HepG2 (cell line): ENCODE data around the gene UCN3. TPM values are rescaled to one million over a fixed set of nuclear protein-coding genes. Genes with fewer than 3 reads are reported as not detected.

Experiments used
- ATAC-seq: fragments of 200-7000 bp; cut with Tn5 transposase; 3 replicates; pipeline ENCODE4 v1.9.1; 2020; ENCODE audit warnings: mild to moderate bottlenecking, moderate library complexity
- BruUV-seq: library from RNA; stranded (reverse); fragments of 400-500 nt; replicated peaks from 2 replicates; lab custom pipeline; 2021; lab: Mats Ljungman, UMichigan
- CTCF ChIA-PET: fragments of 300-600 bp; formaldehyde crosslinking; extraction: SDS; loops from one replicate; lab custom pipeline; 2021; ENCODE audit warnings: low total read pairs, inconsistent platforms, low intra/inter-chr PET ratio; lab: Yijun Ruan, JAX
- POLR2A ChIA-PET: fragments of 350-600 bp; sonication (Branson Sonifier 250); formaldehyde crosslinking; loops from one replicate; lab custom pipeline; 2020; ENCODE audit warnings: antibody characterized with exemption, inconsistent platforms; lab: Yijun Ruan, JAX
- DNase-seq: peaks from one replicate; pipeline ENCODE4 v3.0.0-alpha.2; 2015; ENCODE audit warnings: low spot score
- FAIRE-seq: peaks from 3 replicates; lab custom pipeline; 2011; peaks lifted over from hg19 to GRCh38; lab: Jason Lieb, UNC
- H2AFZ ChIP-seq: one replicate; pipeline ENCODE4 v1.6.1; 2011; ENCODE audit warnings: low read length, inconsistent platforms
- H3K27ac ChIP-seq: fragments of 300-600 bp; 3 replicates; pipeline ENCODE4 v1.8.0; 2011; ENCODE audit warnings: mixed run types, mild to moderate bottlenecking, mixed read lengths, low read length, inconsistent platforms; ENCODE audit not compliant: insufficient read depth; ENCODE audit errors: extremely low read length
- H3K27me3 ChIP-seq, 2 experiments: fragments of 200-600 bp in 1 of 2; 2 replicates in 1 of 2; 3 replicates in 1 of 2; pipeline versions ENCODE4 v1.6.0 to v1.8.0; 2011; ENCODE audit warnings: low read length in 2 of 2, mild to moderate bottlenecking in 2 of 2, moderate library complexity in 2 of 2, inconsistent platforms in 1 of 2; ENCODE audit not compliant: insufficient read depth in 2 of 2, control insufficient read depth in 1 of 2
- H3K36me3 ChIP-seq, 2 experiments: fragments of 200-600 bp in 1 of 2; replicated peaks in 1 of 2; 2 replicates in 1 of 2; 3 replicates in 1 of 2; pipeline versions ENCODE4 v1.5.1 to v1.8.0; 2011; ENCODE audit warnings: low read length in 2 of 2, inconsistent platforms in 1 of 2; ENCODE audit not compliant: insufficient read depth in 2 of 2, control insufficient read depth in 1 of 2
- H3K4me1 ChIP-seq: 2 replicates; pipeline ENCODE4 v1.5.1; 2012; ENCODE audit warnings: low read length, inconsistent platforms; ENCODE audit not compliant: insufficient read depth
- H3K4me2 ChIP-seq: 2 replicates; pipeline ENCODE4 v1.6.0; 2011; ENCODE audit warnings: low read depth, low read length, inconsistent platforms
- H3K4me3 ChIP-seq, 3 experiments: fragments of 200-600 bp in 1 of 3; sonication (generic), shearing (Covaris generic) in 1 of 3; replicated peaks in 1 of 3; 2 replicates each; pipeline ENCODE4 v1.5.1; 2011 to 2016; ENCODE audit warnings: low read length in 3 of 3, inconsistent platforms in 2 of 3, low read depth in 2 of 3, mild to moderate bottlenecking in 2 of 3, control low read depth in 1 of 3, mixed read lengths in 1 of 3; ENCODE audit not compliant: insufficient read depth in 1 of 3
- H3K79me2 ChIP-seq: one replicate; pipeline ENCODE4 v1.6.1; 2011; ENCODE audit warnings: low read length, inconsistent platforms; ENCODE audit not compliant: insufficient read depth
- H3K9ac ChIP-seq: 2 replicates; pipeline ENCODE4 v1.6.0; 2011; ENCODE audit warnings: mild to moderate bottlenecking, low read depth, low read length, inconsistent platforms; ENCODE audit not compliant: insufficient read depth
- H3K9me3 ChIP-seq: 2 replicates; pipeline ENCODE4 v1.5.1; 2012; ENCODE audit warnings: mild to moderate bottlenecking, low read length
- H4K20me1 ChIP-seq: 2 replicates; pipeline ENCODE4 v1.6.0; 2011; ENCODE audit warnings: inconsistent platforms, mild to moderate bottlenecking, low read length, moderate library complexity; ENCODE audit not compliant: insufficient read depth
- ATF1 ChIP-seq: IDR thresholded peaks from 2 replicates; pipeline ENCODE4 v1.6.1; 2016; ENCODE audit warnings: mild to moderate bottlenecking, control low read depth
- ELF4 ChIP-seq: sonication (generic); formaldehyde crosslinking; IDR thresholded peaks from 2 replicates; pipeline ENCODE4 v1.5.0; 2020; ENCODE audit warnings: missing genetic modification reagents, mild to moderate bottlenecking, moderate library complexity, borderline replicate concordance
- GABPA ChIP-seq, 2 experiments: IDR thresholded peaks; 2 replicates each; pipeline ENCODE4 v1.6.1; 2011 to 2016; ENCODE audit warnings: low read depth in 2 of 2, low read length in 1 of 2, missing biosample characterization in 1 of 2, missing genetic modification characterization in 1 of 2
- HDAC6 ChIP-seq: fragments of 200-600 bp; sonication (generic); IDR thresholded peaks from 2 replicates; pipeline ENCODE4 v1.7.0; 2017; ENCODE audit warnings: mild to moderate bottlenecking, antibody characterized with exemption, low read length, low read depth
- JARID2 ChIP-seq: sonication (generic); formaldehyde crosslinking; IDR thresholded peaks from 2 replicates; pipeline ENCODE4 v1.8.1; 2023; ENCODE audit warnings: missing genetic modification reagents, inconsistent platforms; ENCODE audit not compliant: insufficient replicate concordance
- REXO4 ChIP-seq: sonication (generic); formaldehyde crosslinking; IDR thresholded peaks from 2 replicates; pipeline ENCODE4 v1.8.0; 2022; ENCODE audit warnings: missing genetic modification reagents, mild to moderate bottlenecking, borderline replicate concordance
- TCF7 ChIP-seq: sonication (generic); IDR thresholded peaks from 2 replicates; pipeline ENCODE4 v1.6.1; 2016; ENCODE audit warnings: antibody characterized with exemption, low read depth
- ZNF10 ChIP-seq: sonication (generic); formaldehyde crosslinking; IDR thresholded peaks from 2 replicates; pipeline ENCODE4 v1.4.0; 2020; ENCODE audit warnings: mild to moderate bottlenecking, low read depth, missing genetic modification reagents, borderline replicate concordance
- ZNF382 ChIP-seq: sonication (generic); formaldehyde crosslinking; IDR thresholded peaks from 2 replicates; pipeline ENCODE4 v1.5.0; 2020; ENCODE audit warnings: missing genetic modification reagents, mild to moderate bottlenecking, borderline replicate concordance
- ZNF790 ChIP-seq: sonication (generic); formaldehyde crosslinking; IDR thresholded peaks from 2 replicates; pipeline ENCODE4 v1.8.0; 2022; ENCODE audit warnings: missing genetic modification reagents, mild to moderate bottlenecking, borderline replicate concordance
- WGBS: methylation state at CpG from one replicate; pipeline ENCODE4 v1.1.6; 2017; ENCODE audit warnings: low lambda C conversion rate; 5-methylcytosine and 5-hydroxymethylcytosine counted together
- in situ Hi-C: cut with HindIII; loops from 2 replicates; pipeline ENCODE4 v1.10.0; 2017; ENCODE audit warnings: low pct_unique_long_range_greater_than_20kb; ENCODE audit not compliant: extremely low pct_ligation_motif_present
- intact Hi-C: fragments of 100-400 bp; cut with micrococcal nuclease; formaldehyde crosslinking; loops from one replicate; pipeline ENCODE4 v1.10.0; 2022; ENCODE audit not compliant: unreplicated experiment
- polyA plus RNA-seq, 8 experiments: library from polyadenylated mRNA; depleted of rRNA in 3 of 8; stranded (reverse) in 7 of 8; unstranded in 1 of 8; fragments of >200 nt; fragmentation: Illumina TruSeq in 4 of 8; extraction: Trizol in 4 of 8; gene quantifications; 2 replicates each; pipeline versions ENCODE4 v1.2.1 to v1.2.3, GENCODE V29; 2011 to 2016; ENCODE audit warnings: low read depth in 4 of 8, missing spikeins in 1 of 8, mixed read lengths in 1 of 8; ENCODE audit not compliant: insufficient read depth in 1 of 8
- total RNA-seq, 5 experiments: library from RNA; depleted of rRNA; stranded (reverse); fragments of >200 nt; fragmentation: Illumina TruSeq; extraction: Trizol; gene quantifications; 2 replicates each; pipeline ENCODE4 v1.2.3, GENCODE V29; 2016; ENCODE audit warnings: low read depth in 1 of 5
- TF ChIP-seq, protein P1 (sequence below): sonication (generic); formaldehyde crosslinking; conservative IDR thresholded peaks from 2 replicates; pipeline ENCODE4 v1.8.0; 2022; ENCODE audit warnings: missing genetic modification reagents

The UCN3 gene
- total and polyA plus RNA-seq, 2 of the 13 experiments (the other 11 are each of a cell fraction or from before 2014, with no cell fraction given) = not detected

GRCh38 chr10:5393529-5393928 lies 28.8 kb downstream of the UCN3 start:
- Histone ChIP-seq H3K9ac (no peak overlapping the region), H3K27ac (no peak overlapping the region), H3K4me3 (no peak overlapping the region), H3K36me3 (no peaks in the 10 kb centered on the region), H3K4me2 (no peak overlapping the region), H4K20me1 (no peaks in the 10 kb centered on the region), H3K9me3 (peaks cover 35% of the 10 kb centered on the region), H2AFZ (no peak overlapping the region), H3K79me2 (no peaks in the 10 kb centered on the region), H3K4me1 (peaks cover 8% of the 10 kb centered on the region; the same call in 1 of the 2 replicates), H3K27me3 (peaks cover 3 to 7% of the 10 kb centered on the region in 2 experiments; a peak in 2 of 5 replicates)
- no peak for ATAC-seq
- TF ChIP-seq ZNF790 (CRISPR knock-in tag) (no peak), ATF1 (CRISPR knock-in tag) (no peak), JARID2 (CRISPR knock-in tag) (no peak), HDAC6 (no peak), ZNF10 (CRISPR knock-in tag) (no peak), REXO4 (CRISPR knock-in tag) (no peak), ZNF382 (CRISPR knock-in tag) (no peak), TCF7 (no peak), GABPA (IDR thresholded peaks at IDR 0.05; ENCODE audit: low read depth, low read length) (no peak), GABPA (CRISPR knock-in tag; IDR thresholded peaks at IDR 0.05; ENCODE audit: low read depth) (no peak), ELF4 (CRISPR knock-in tag) (no peak)
- TF ChIP-seq, protein P1, sequence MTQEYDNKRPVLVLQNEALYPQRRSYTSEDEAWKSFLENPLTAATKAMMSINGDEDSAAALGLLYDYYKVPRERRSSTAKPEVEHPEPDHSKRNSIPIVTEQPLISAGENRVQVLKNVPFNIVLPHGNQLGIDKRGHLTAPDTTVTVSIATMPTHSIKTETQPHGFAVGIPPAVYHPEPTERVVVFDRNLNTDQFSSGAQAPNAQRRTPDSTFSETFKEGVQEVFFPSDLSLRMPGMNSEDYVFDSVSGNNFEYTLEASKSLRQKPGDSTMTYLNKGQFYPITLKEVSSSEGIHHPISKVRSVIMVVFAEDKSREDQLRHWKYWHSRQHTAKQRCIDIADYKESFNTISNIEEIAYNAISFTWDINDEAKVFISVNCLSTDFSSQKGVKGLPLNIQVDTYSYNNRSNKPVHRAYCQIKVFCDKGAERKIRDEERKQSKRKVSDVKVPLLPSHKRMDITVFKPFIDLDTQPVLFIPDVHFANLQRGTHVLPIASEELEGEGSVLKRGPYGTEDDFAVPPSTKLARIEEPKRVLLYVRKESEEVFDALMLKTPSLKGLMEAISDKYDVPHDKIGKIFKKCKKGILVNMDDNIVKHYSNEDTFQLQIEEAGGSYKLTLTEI (CRISPR knock-in tag) = no peak
- no peak for FAIRE-seq
- intact Hi-C loops = no loop called here
- WGBS = 60% methylated on average over 7 of the region's 14 CpGs
- CTCF ChIA-PET = no interaction called here
- in situ Hi-C loops = loop anchor here (25.0 kb wide), 1 partner anchor 556 kb away; the partner anchor contains the start of gene AKR1E2
- BruUV-seq = no TSS peak
- POLR2A ChIA-PET = no interaction called here
- DNase-seq = no peak
